Neutrophil (primary cell): Measurements from ENCODE around the gene PPFIBP2.

ENCODE experiments used
- H3K27ac ChIP-seq: fragments of 200-600 bp; sonication (generic); 2 replicates; pipeline ENCODE4 v1.5.1; 2016; ENCODE audit warnings: mild to moderate bottlenecking, moderate library complexity
- H3K27me3 ChIP-seq: fragments of 200-600 bp; sonication (generic); 2 replicates; pipeline ENCODE4 v1.6.0; 2016; ENCODE audit warnings: mild to moderate bottlenecking
- H3K36me3 ChIP-seq: fragments of 200-600 bp; sonication (generic); 2 replicates; pipeline ENCODE4 v1.5.1; 2017
- H3K4me1 ChIP-seq, 2 experiments: fragments of 200-600 bp in 1 of 2; sonication (generic) in 1 of 2; 1 replicate in 1 of 2; 2 replicates in 1 of 2; pipeline versions ENCODE4 v1.5.1 to v1.6.1; 2013 to 2016; ENCODE audit warnings: low read depth in 1 of 2, low read length in 1 of 2, mild to moderate bottlenecking in 1 of 2, moderate library complexity in 1 of 2; ENCODE audit not compliant: control insufficient read depth in 1 of 2, insufficient read depth in 1 of 2
- H3K4me3 ChIP-seq, 2 experiments: fragments of 200-600 bp in 1 of 2; sonication (generic) in 1 of 2; 1 replicate in 1 of 2; 2 replicates in 1 of 2; pipeline ENCODE4 v1.5.1; 2013 to 2016; ENCODE audit warnings: low read depth in 1 of 2, low read length in 1 of 2, mild to moderate bottlenecking in 1 of 2, moderate library complexity in 1 of 2
- H3K9me3 ChIP-seq: fragments of 200-600 bp; sonication (generic); 2 replicates; pipeline ENCODE4 v1.5.1; 2016
- CTCF ChIP-seq: fragments of 200-600 bp; sonication (generic); IDR thresholded peaks from 2 replicates; pipeline ENCODE4 v1.5.1; 2016; ENCODE audit warnings: antibody characterized with exemption

Gene PPFIBP2

GRCh38 chr11:7522121-7522520 is 8.3 kb downstream of the PPFIBP2 start:
- no peak for TF ChIP-seq CTCF
- no peak overlapping the region for H3K4me3 ChIP-seq
- H3K27me3 ChIP-seq = peaks cover 11% of the 10 kb centered on the region
- no peaks in the 10 kb centered on the region for H3K9me3 ChIP-seq
- no peaks in the 10 kb centered on the region for H3K4me1 ChIP-seq
- no peak overlapping the region for H3K27ac ChIP-seq
- H3K36me3 ChIP-seq = no peaks in the 10 kb centered on the region

- no peak for TF ChIP-seq CTCF
- H3K27me3 ChIP-seq = peaks cover 7% of the 10 kb centered on the region
- no peaks in the 10 kb centered on the region for H3K36me3 ChIP-seq
- no peak overlapping the region for H3K4me3 ChIP-seq
- H3K27ac ChIP-seq = no peak overlapping the region
- H3K9me3 ChIP-seq = no peaks in the 10 kb centered on the region
- no peaks in the 10 kb centered on the region for H3K4me1 ChIP-seq
These were observed 8.7 kb downstream of the PPFIBP2 start for GRCh38 chr11:7522546-7522945.

GRCh38 chr11:7523416-7524210 is 9.8 kb downstream of the PPFIBP2 start:
- Histone ChIP-seq H3K4me1 (no peaks in the 10 kb centered on the region), H3K4me3 (no peak overlapping the region), H3K27me3 (no peaks in the 10 kb centered on the region), H3K36me3 (no peaks in the 10 kb centered on the region), H3K27ac (no peak overlapping the region), H3K9me3 (no peaks in the 10 kb centered on the region)
- TF ChIP-seq CTCF = no peak

GRCh38 chr11:7524462-7525235 is 10.8 kb downstream of the PPFIBP2 start:
- H3K36me3 ChIP-seq = no peaks in the 10 kb centered on the region
- H3K27me3 ChIP-seq = no peaks in the 10 kb centered on the region
- H3K27ac ChIP-seq = no peak overlapping the region
- no peaks in the 10 kb centered on the region for H3K4me1 ChIP-seq
- no peak overlapping the region for H3K4me3 ChIP-seq
- no peaks in the 10 kb centered on the region for H3K9me3 ChIP-seq
- TF ChIP-seq CTCF = no peak

GRCh38 chr11:7525424-7525823 is 11.6 kb downstream of the PPFIBP2 start:
- Histone ChIP-seq H3K27me3 (no peaks in the 10 kb centered on the region), H3K4me3 (no peak overlapping the region), H3K4me1 (no peaks in the 10 kb centered on the region), H3K36me3 (no peaks in the 10 kb centered on the region), H3K9me3 (no peaks in the 10 kb centered on the region), H3K27ac (no peak overlapping the region)
- no peak for TF ChIP-seq CTCF
